Measurements from ENCODE around the gene PROCA1. TPM values are rescaled to one million over a fixed set of nuclear protein-coding genes. Genes with fewer than 3 reads are reported as not detected.

PROCA1 gene
- total and polyA plus RNA-seq, 2 of the 13 experiments (the other 11 are each of a cell fraction or from before 2014, with no cell fraction given): 0.73 to 1.5 TPM

GRCh38 chr17:28698253-28698941, 13.3 kb downstream of the PROCA1 start (continued):
- TF ChIP-seq, protein P1, sequence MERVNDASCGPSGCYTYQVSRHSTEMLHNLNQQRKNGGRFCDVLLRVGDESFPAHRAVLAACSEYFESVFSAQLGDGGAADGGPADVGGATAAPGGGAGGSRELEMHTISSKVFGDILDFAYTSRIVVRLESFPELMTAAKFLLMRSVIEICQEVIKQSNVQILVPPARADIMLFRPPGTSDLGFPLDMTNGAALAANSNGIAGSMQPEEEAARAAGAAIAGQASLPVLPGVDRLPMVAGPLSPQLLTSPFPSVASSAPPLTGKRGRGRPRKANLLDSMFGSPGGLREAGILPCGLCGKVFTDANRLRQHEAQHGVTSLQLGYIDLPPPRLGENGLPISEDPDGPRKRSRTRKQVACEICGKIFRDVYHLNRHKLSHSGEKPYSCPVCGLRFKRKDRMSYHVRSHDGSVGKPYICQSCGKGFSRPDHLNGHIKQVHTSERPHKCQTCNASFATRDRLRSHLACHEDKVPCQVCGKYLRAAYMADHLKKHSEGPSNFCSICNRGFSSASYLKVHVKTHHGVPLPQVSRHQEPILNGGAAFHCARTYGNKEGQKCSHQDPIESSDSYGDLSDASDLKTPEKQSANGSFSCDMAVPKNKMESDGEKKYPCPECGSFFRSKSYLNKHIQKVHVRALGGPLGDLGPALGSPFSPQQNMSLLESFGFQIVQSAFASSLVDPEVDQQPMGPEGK (CRISPR knock-in tag; IDR thresholded peaks at IDR 0.05): peak; percentile 71; the same call in 1 of the 2 replicates
- TF ChIP-seq CCDC6 (CRISPR knock-in tag; IDR thresholded peaks at IDR 0.05) (peak; percentile 48; the same call in 1 of the 2 replicates), ZFP91 (CRISPR knock-in tag; IDR thresholded peaks at IDR 0.05; ENCODE audit: borderline replicate concordance) (peak; percentile 70), ZNF10 (CRISPR knock-in tag; IDR thresholded peaks at IDR 0.05; ENCODE audit: borderline replicate concordance, low read depth) (no peak), ZNF12 (CRISPR knock-in tag; IDR thresholded peaks at IDR 0.05) (peak; percentile 82; the same call in 1 of the 2 replicates), ZNF138 (CRISPR knock-in tag; IDR thresholded peaks at IDR 0.05; ENCODE audit: low read depth) (no peak), MIER3 (CRISPR knock-in tag; IDR thresholded peaks at IDR 0.05; ENCODE audit: borderline replicate concordance) (peak; percentile 78; the same call in 1 of the 2 replicates), ZBED4 (CRISPR knock-in tag; IDR thresholded peaks at IDR 0.05; ENCODE audit: borderline replicate concordance) (peak; percentile 40; the same call in 1 of the 2 replicates), ZGPAT (CRISPR knock-in tag; IDR thresholded peaks at IDR 0.05) (peak; percentile 89), SALL1 (CRISPR knock-in tag; IDR thresholded peaks at IDR 0.05) (peak; percentile 91), BHLHE40 (IDR thresholded peaks at IDR 0.05; ENCODE audit: low read length) (peak; percentile 12), XRCC5 (optimal IDR thresholded peaks at IDR 0.05; ENCODE audit: low read length) (peak; percentile 88), TBX2 (CRISPR knock-in tag; IDR thresholded peaks at IDR 0.05; ENCODE audit: borderline replicate concordance) (peak; percentile 85)
- TF ChIP-seq, protein P2, sequence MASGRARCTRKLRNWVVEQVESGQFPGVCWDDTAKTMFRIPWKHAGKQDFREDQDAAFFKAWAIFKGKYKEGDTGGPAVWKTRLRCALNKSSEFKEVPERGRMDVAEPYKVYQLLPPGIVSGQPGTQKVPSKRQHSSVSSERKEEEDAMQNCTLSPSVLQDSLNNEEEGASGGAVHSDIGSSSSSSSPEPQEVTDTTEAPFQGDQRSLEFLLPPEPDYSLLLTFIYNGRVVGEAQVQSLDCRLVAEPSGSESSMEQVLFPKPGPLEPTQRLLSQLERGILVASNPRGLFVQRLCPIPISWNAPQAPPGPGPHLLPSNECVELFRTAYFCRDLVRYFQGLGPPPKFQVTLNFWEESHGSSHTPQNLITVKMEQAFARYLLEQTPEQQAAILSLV (CRISPR knock-in tag; IDR thresholded peaks at IDR 0.05; ENCODE audit: borderline replicate concordance): peak; percentile 72; the same call in 1 of the 2 replicates
- TF ChIP-seq, protein P3, sequence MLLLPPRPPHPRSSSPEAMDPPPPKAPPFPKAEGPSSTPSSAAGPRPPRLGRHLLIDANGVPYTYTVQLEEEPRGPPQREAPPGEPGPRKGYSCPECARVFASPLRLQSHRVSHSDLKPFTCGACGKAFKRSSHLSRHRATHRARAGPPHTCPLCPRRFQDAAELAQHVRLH (CRISPR knock-in tag; IDR thresholded peaks at IDR 0.05; ENCODE audit: borderline replicate concordance, low read depth): 0 out of 2 replicates have a peak, but pooled peaks have one; percentile 72

All from HepG2 (cell line).